ENCODE measurements around the gene ALDH4A1. TPM values are rescaled to one million over a fixed set of nuclear protein-coding genes. Genes with fewer than 3 reads are reported as not detected.

Gene ALDH4A1
- total and polyA plus RNA-seq, 7 donors = 19.5 to 81.1 (median 31.9) TPM

GRCh38 chr1:18882486-18882885, 19.9 kb downstream of the ALDH4A1 start:
- ATAC-seq (peak; percentile 74 to 81 (median 77)), DNase-seq (peak in 1 of 2 donors; percentile 50)
- intact Hi-C loops (cut with DNase I) = no loop called here
- Histone ChIP-seq H3K27ac (peak overlapping the region; percentile 56), H3K36me3 (ENCODE audit: insufficient read depth in 1 of 2, low read depth in 1 of 2) (peaks cover 0 to 30% of the 10 kb centered on the region in 2 donors), H3K4me3 (no peak overlapping the region), H3K9me3 (no peaks in the 10 kb centered on the region), H3K4me1 (peaks cover 33% of the 10 kb centered on the region), H3K27me3 (ENCODE audit: insufficient read depth in 3 of 3, low read length in 2 of 3) (no peaks in the 10 kb centered on the region)
- 23 to 51% (median 34%) methylated on average over 8 of the region's 8 CpGs for WGBS, 3 donors
- TF ChIP-seq, protein P1, sequence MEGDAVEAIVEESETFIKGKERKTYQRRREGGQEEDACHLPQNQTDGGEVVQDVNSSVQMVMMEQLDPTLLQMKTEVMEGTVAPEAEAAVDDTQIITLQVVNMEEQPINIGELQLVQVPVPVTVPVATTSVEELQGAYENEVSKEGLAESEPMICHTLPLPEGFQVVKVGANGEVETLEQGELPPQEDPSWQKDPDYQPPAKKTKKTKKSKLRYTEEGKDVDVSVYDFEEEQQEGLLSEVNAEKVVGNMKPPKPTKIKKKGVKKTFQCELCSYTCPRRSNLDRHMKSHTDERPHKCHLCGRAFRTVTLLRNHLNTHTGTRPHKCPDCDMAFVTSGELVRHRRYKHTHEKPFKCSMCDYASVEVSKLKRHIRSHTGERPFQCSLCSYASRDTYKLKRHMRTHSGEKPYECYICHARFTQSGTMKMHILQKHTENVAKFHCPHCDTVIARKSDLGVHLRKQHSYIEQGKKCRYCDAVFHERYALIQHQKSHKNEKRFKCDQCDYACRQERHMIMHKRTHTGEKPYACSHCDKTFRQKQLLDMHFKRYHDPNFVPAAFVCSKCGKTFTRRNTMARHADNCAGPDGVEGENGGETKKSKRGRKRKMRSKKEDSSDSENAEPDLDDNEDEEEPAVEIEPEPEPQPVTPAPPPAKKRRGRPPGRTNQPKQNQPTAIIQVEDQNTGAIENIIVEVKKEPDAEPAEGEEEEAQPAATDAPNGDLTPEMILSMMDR (IDR thresholded peaks at IDR 0.05) = no peak

GRCh38 chr1:18881642-18882431, 20.5 kb downstream of the ALDH4A1 start:
- H3K27me3 ChIP-seq (ENCODE audit: insufficient read depth in 3 of 3, low read length in 2 of 3) = no peaks in the 10 kb centered on the region
- DNase-seq (no peak), ATAC-seq (peak; percentile 17 to 29 (median 19))
- H3K9me3 ChIP-seq = no peaks in the 10 kb centered on the region
- TF ChIP-seq, protein P1 (IDR thresholded peaks at IDR 0.05) = no peak
- intact Hi-C loops (cut with DNase I) = no loop called here
- no peak overlapping the region for H3K4me3 ChIP-seq
- WGBS, 3 donors = 69 to 86% (median 74%) methylated on average over 23 to 24 of the region's 24 CpGs
- peaks cover 0 to 30% of the 10 kb centered on the region in 2 donors for H3K36me3 ChIP-seq (ENCODE audit: insufficient read depth in 1 of 2, low read depth in 1 of 2)
- H3K4me1 ChIP-seq = peaks cover 32% of the 10 kb centered on the region
- peak overlapping the region; percentile 56 for H3K27ac ChIP-seq

DNA sequence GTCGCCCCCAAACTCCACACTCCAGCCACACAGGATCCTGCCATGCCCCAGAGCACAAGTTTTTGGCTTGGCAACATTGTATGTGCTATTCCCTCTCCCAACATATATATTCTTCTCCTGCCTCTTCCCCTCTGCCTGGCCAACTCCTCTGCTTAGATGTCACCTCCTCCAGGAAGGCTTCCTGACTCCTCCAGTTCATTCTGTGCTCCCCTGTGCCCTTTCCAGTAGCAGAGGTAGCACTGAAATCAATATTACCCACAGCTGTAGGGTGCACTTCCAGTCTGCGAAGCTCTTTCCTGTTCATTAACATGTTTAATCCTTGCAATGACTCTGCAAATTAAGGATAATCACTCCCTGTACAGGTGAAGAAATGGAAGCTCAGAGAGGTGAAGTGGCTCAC, 21.2 kb downstream of the ALDH4A1 start:
- DNase-seq = no peak
- WGBS, 3 donors = 96 to 98% (median 97%) methylated on average over 2 of the region's 2 CpGs
- no peak for ATAC-seq
- peaks cover 25% of the 10 kb centered on the region for H3K4me1 ChIP-seq
- no peaks in the 10 kb centered on the region for H3K27me3 ChIP-seq (ENCODE audit: insufficient read depth in 3 of 3, low read length in 2 of 3)
- H3K27ac ChIP-seq = no peak overlapping the region
- intact Hi-C loops (cut with DNase I) = no loop called here
- TF ChIP-seq, protein P1 (IDR thresholded peaks at IDR 0.05) = no peak
- H3K9me3 ChIP-seq = no peaks in the 10 kb centered on the region
- peaks cover 0 to 36% of the 10 kb centered on the region in 2 donors for H3K36me3 ChIP-seq (ENCODE audit: insufficient read depth in 1 of 2, low read depth in 1 of 2)
- no peak overlapping the region for H3K4me3 ChIP-seq

DNA sequence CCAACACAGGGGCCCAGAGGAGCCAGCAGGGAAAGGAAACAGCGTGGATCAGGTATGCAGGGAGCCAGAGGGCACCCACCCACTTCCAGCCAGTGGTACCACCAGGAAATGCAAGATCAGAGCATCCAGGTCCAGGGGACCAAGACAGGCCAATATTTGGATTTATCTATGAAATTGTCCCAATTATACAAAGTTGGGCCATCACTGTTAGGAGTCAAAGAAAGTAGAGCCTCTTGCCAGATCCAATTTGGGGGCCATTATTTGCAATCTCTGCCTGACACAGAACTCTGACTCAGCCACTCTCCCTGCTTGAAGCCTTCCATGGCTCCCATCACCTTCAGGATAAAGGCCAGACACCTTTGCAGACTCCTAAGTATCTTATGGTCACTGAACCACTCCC, 21.8 kb downstream of the ALDH4A1 start:
- no peak for ATAC-seq
- DNase-seq = no peak
- Histone ChIP-seq H3K9me3 (no peaks in the 10 kb centered on the region), H3K36me3 (ENCODE audit: insufficient read depth in 1 of 2, low read depth in 1 of 2) (peaks cover 0 to 42% of the 10 kb centered on the region in 2 donors), H3K27ac (no peak overlapping the region), H3K27me3 (ENCODE audit: insufficient read depth in 3 of 3, low read length in 2 of 3) (no peaks in the 10 kb centered on the region), H3K4me3 (no peak overlapping the region), H3K4me1 (peaks cover 20% of the 10 kb centered on the region)
- 94 to 100% (median 96%) methylated on average over 1 of the region's 1 CpG for WGBS, 3 donors
- TF ChIP-seq, protein P1 (IDR thresholded peaks at IDR 0.05) = no peak
- intact Hi-C loops (cut with DNase I) = no loop called here
